SK-N-MC (cell line): ENCODE data around the gene DTL.

Experiments
- EZH2 ChIP-seq: fragments of 200-600 bp; sonication (generic); IDR thresholded peaks from one replicate; pipeline ENCODE4 v1.6.1; 2017; ENCODE audit warnings: antibody characterized with exemption
- FOXP2 ChIP-seq: optimal IDR thresholded peaks from 2 replicates; pipeline ENCODE3; 2011; ENCODE audit warnings: mild to moderate bottlenecking, moderate library complexity; ENCODE audit not compliant: insufficient read depth; ENCODE audit errors: extremely low read length, control extremely low read depth
- POLR2AphosphoS5 ChIP-seq: IDR thresholded peaks from 2 replicates; pipeline ENCODE4 v1.6.1; 2012; ENCODE audit warnings: mild to moderate bottlenecking, low read depth, low read length, borderline replicate concordance

DNA sequence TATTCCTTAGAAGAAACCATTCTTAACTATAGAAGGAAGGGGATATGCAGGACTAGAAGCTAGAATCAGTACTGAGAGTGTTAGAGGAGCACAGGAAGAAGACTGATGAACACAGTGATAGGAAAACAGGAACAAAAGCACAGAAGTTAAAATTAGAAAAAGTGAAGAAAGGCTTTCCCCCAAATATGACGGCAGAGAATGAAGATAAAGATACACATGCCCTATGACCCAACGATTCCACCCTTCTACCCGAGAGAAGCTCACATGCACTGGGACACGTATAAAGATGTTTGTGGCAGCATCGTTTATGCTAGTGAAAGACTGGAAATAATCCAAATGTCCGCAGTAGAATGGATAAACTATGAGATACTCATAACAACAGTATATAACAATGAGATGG, 74.2 kb downstream of the DTL start:
- no peak for TF ChIP-seq EZH2
- TF ChIP-seq POLR2AphosphoS5: no peak
- no peak for TF ChIP-seq FOXP2
